WTC11 (cell line): Measurements from ENCODE around the gene L1TD1. TPM values are rescaled to one million over a fixed set of nuclear protein-coding genes. Genes with fewer than 3 reads are reported as not detected.
A peak's percentile ranks its signal among the peaks of the same experiment; 100 is the strongest.
"Not testable (repeated sequence)": the region's sequence is repeated elsewhere in the genome, so short reads cannot be mapped to it uniquely, and the experiment has no call there.

ENCODE experiments used
- ATAC-seq: fragments of 200-7000 bp; cut with Tn5 transposase; 2 replicates; pipeline ENCODE4 v1.10.0; 2021; ENCODE audit warnings: mild to moderate bottlenecking, moderate library complexity
- CTCF ChIA-PET: fragments of 300-600 bp; sonication (Branson Sonifier 250); formaldehyde crosslinking; loops from one replicate; lab custom pipeline; 2021; ENCODE audit warnings: antibody characterized with exemption; lab: Charles Lee
- POLR2A ChIA-PET: fragments of 350-600 bp; sonication (Branson Sonifier 250); formaldehyde crosslinking; loops from one replicate; lab custom pipeline; 2021; ENCODE audit warnings: antibody characterized with exemption; lab: Charles Lee
- DNase-seq: peaks from one replicate; pipeline ENCODE4 v3.0.0; 2021; ENCODE audit warnings: low spot score
- H3K27ac Mint-ChIP-seq: 2 replicates; pipeline ENCODE4 v1.8.0; 2021; ENCODE audit warnings: mixed read lengths
- H3K27me3 Mint-ChIP-seq: 2 replicates; pipeline ENCODE4 v1.8.0; 2021; ENCODE audit warnings: low read depth, mild to moderate bottlenecking, moderate library complexity, mixed read lengths
- H3K36me3 Mint-ChIP-seq: 2 replicates; pipeline ENCODE4 v1.8.0; 2021; ENCODE audit warnings: mixed read lengths
- H3K4me1 Mint-ChIP-seq: 2 replicates; pipeline ENCODE4 v1.8.0; 2022; ENCODE audit warnings: mixed read lengths
- H3K4me3 Mint-ChIP-seq: 2 replicates; pipeline ENCODE4 v1.8.0; 2021; ENCODE audit warnings: mild to moderate bottlenecking, moderate library complexity, mixed read lengths
- H3K9me3 Mint-ChIP-seq: 2 replicates; pipeline ENCODE4 v1.8.0; 2021; ENCODE audit warnings: mixed read lengths
- CBFB ChIP-seq: sonication (generic); formaldehyde crosslinking; IDR thresholded peaks from 2 replicates; pipeline ENCODE4 v1.8.1; 2022; ENCODE audit warnings: mild to moderate bottlenecking, low read depth, missing genetic modification reagents
- ESRRA ChIP-seq: sonication (generic); formaldehyde crosslinking; IDR thresholded peaks from 2 replicates; pipeline ENCODE4 v1.8.1; 2022; ENCODE audit warnings: mild to moderate bottlenecking, missing genetic modification reagents, borderline replicate concordance
- ETV6 ChIP-seq: sonication (generic); formaldehyde crosslinking; IDR thresholded peaks from 2 replicates; pipeline ENCODE4 v1.8.1; 2022; ENCODE audit warnings: mild to moderate bottlenecking, missing genetic modification reagents
- FOXK1 ChIP-seq: sonication (generic); formaldehyde crosslinking; IDR thresholded peaks from 2 replicates; pipeline ENCODE4 v1.8.0; 2022; ENCODE audit warnings: mild to moderate bottlenecking, moderate library complexity, missing genetic modification reagents
- FOXP4 ChIP-seq: sonication (generic); formaldehyde crosslinking; IDR thresholded peaks from 2 replicates; pipeline ENCODE4 v1.8.0; 2022; ENCODE audit warnings: mild to moderate bottlenecking, missing genetic modification reagents
- MAX ChIP-seq: sonication (generic); formaldehyde crosslinking; IDR thresholded peaks from 2 replicates; pipeline ENCODE4 v1.8.0; 2022; ENCODE audit warnings: mild to moderate bottlenecking, missing genetic modification reagents
- MXD4 ChIP-seq: fragments of 250-450 bp; sonication (Bioruptor Pico); IDR thresholded peaks from 2 replicates; pipeline ENCODE4 v1.8.0; 2021; ENCODE audit warnings: mild to moderate bottlenecking, moderate library complexity, borderline replicate concordance
- NR1H2 ChIP-seq: sonication (generic); formaldehyde crosslinking; IDR thresholded peaks from 2 replicates; pipeline ENCODE4 v1.9.0; 2021; ENCODE audit warnings: mild to moderate bottlenecking, moderate library complexity, missing genetic modification reagents
- SP1 ChIP-seq: sonication (generic); formaldehyde crosslinking; conservative IDR thresholded peaks from 2 replicates; pipeline ENCODE4 v1.8.1; 2022; ENCODE audit warnings: missing genetic modification reagents
- TEAD1 ChIP-seq: sonication (generic); formaldehyde crosslinking; IDR thresholded peaks from 2 replicates; pipeline ENCODE4 v1.8.0; 2022; ENCODE audit warnings: mild to moderate bottlenecking, missing genetic modification reagents
- TEAD4 ChIP-seq: sonication (generic); formaldehyde crosslinking; IDR thresholded peaks from 2 replicates; pipeline ENCODE4 v1.8.0; 2022; ENCODE audit warnings: mild to moderate bottlenecking, missing genetic modification reagents
- ZBTB21 ChIP-seq: sonication (generic); formaldehyde crosslinking; IDR thresholded peaks from 2 replicates; pipeline ENCODE4 v1.8.1; 2023; ENCODE audit warnings: mild to moderate bottlenecking, missing genetic modification reagents, borderline replicate concordance
- ZBTB43 ChIP-seq: sonication (generic); formaldehyde crosslinking; IDR thresholded peaks from 2 replicates; pipeline ENCODE4 v1.8.1; 2023; ENCODE audit warnings: mild to moderate bottlenecking, missing genetic modification reagents
- ZNF138 ChIP-seq: sonication (generic); formaldehyde crosslinking; conservative IDR thresholded peaks from 2 replicates; pipeline ENCODE4 v1.8.1; 2022; ENCODE audit warnings: mild to moderate bottlenecking, moderate library complexity, missing genetic modification reagents
- ZNF232 ChIP-seq: sonication (generic); formaldehyde crosslinking; IDR thresholded peaks from 2 replicates; pipeline ENCODE4 v1.8.0; 2022; ENCODE audit warnings: mild to moderate bottlenecking, missing genetic modification reagents
- ZNF263 ChIP-seq: sonication (generic); formaldehyde crosslinking; IDR thresholded peaks from 2 replicates; pipeline ENCODE4 v1.8.1; 2022; ENCODE audit warnings: low read depth, mild to moderate bottlenecking, moderate library complexity, missing genetic modification reagents
- ZNF423 ChIP-seq: fragments of 250-450 bp; sonication (Bioruptor Pico); IDR thresholded peaks from 2 replicates; pipeline ENCODE4 v2.1.2; 2022; ENCODE audit warnings: mild to moderate bottlenecking, moderate library complexity
- ZNF425 ChIP-seq: fragments of 250-450 bp; sonication (Bioruptor Pico); conservative IDR thresholded peaks from 2 replicates; pipeline ENCODE4 v1.9.0; 2021; ENCODE audit warnings: mild to moderate bottlenecking
- total RNA-seq: library from RNA; stranded (reverse); gene quantifications from 3 replicates; pipeline ENCODE4 v1.2.3, GENCODE V29; 2021

Gene L1TD1
- total RNA-seq, 1 experiment from 2014 or later, result 319 TPM

- Mint-ChIP-seq H3K4me1 (peaks cover 81% of the 10 kb centered on the region), H3K27me3 (no peaks in the 10 kb centered on the region), H3K36me3 (no peaks in the 10 kb centered on the region), H3K4me3 (peak overlapping the region; percentile 55; the same call in 1 of the 2 replicates), H3K9me3 (no peaks in the 10 kb centered on the region)
- ChIA-PET CTCF (interaction anchor here (0.7 kb wide), 1 partner anchor 211 kb away, joined by 3 read pairs; no protein-coding TSS in a partner anchor), POLR2A (interaction anchor here (0.7 kb wide), 1 partner anchor 28 kb away, joined by 5 read pairs; no protein-coding TSS in a partner anchor)
- no peak for DNase-seq
- TF ChIP-seq ESRRA (CRISPR knock-in tag) (no peak), ZBTB21 (CRISPR knock-in tag) (no peak), CBFB (CRISPR knock-in tag) (no peak), ZNF263 (no peak), ZBTB43 (no peak), TEAD4 (CRISPR knock-in tag) (no peak), ZNF138 (CRISPR knock-in tag) (no peak), MAX (CRISPR knock-in tag) (no peak), ZNF425 (no peak)
- TF ChIP-seq, all 79 proteins: peak for 0
- no peak for ATAC-seq
- H3K27ac Mint-ChIP-seq, result peak overlapping the region; percentile 98
Measured at GRCh38 chr1:62180639-62181038, 14.0 kb upstream of the L1TD1 start.

- peak overlapping the region; percentile 55 for H3K4me3 Mint-ChIP-seq
- peak overlapping the region; percentile 98 for H3K27ac Mint-ChIP-seq
Measured at GRCh38 chr1:62181532-62181931, 13.1 kb upstream of the L1TD1 start.

GRCh38 chr1:62182157-62182556 lies 12.5 kb upstream of the L1TD1 start:
- Mint-ChIP-seq H3K4me3 (peak overlapping the region; percentile 55), H3K4me1 (peaks cover 74% of the 10 kb centered on the region), H3K27ac (peak overlapping the region; percentile 98)
- not testable (repeated sequence) for H3K27me3 Mint-ChIP-seq, DNase-seq, ATAC-seq, H3K9me3 Mint-ChIP-seq, H3K36me3 Mint-ChIP-seq
- CTCF ChIA-PET, result interaction anchor here (1.1 to 1.5 kb wide), 2 partner anchors 16 to 100 kb away, joined by 3 to 4 read pairs; no protein-coding TSS in a partner anchor
- POLR2A ChIA-PET, result interaction anchor here (2.3 kb wide), 1 partner anchor 16 kb away, joined by 11 read pairs; no protein-coding TSS in a partner anchor

More at GRCh38 chr1:62181532-62181931, 13.1 kb upstream of the L1TD1 start:
- ATAC-seq, result peak; percentile 61
- POLR2A ChIA-PET, result interaction anchor here (2.3 kb wide), 1 partner anchor 17 kb away, joined by 11 read pairs; no protein-coding TSS in a partner anchor
- H3K9me3 Mint-ChIP-seq, result no peaks in the 10 kb centered on the region
- TF ChIP-seq TEAD1 (peak; percentile 89; the same call in 1 of the 2 replicates), FOXK1 (peak; percentile 34; the same call in 1 of the 2 replicates), NR1H2 (CRISPR knock-in tag) (no peak), FOXP4 (CRISPR knock-in tag) (peak; percentile 80; the same call in 1 of the 2 replicates), ZNF232 (CRISPR knock-in tag) (0 out of 2 replicates have a peak, but pooled peaks have one; percentile 58), ETV6 (CRISPR knock-in tag) (peak; percentile 41), ZNF423 (CRISPR knock-in tag) (peak; percentile 45; the same call in 1 of the 2 replicates), SP1 (CRISPR knock-in tag) (peak; percentile 43; the same call in 1 of the 2 replicates), MXD4 (CRISPR knock-in tag) (no peak)
- H3K36me3 Mint-ChIP-seq, result no peaks in the 10 kb centered on the region
- DNase-seq, result peak; percentile 51
- no peaks in the 10 kb centered on the region for H3K27me3 Mint-ChIP-seq
- H3K4me1 Mint-ChIP-seq, result peaks cover 79% of the 10 kb centered on the region
- CTCF ChIA-PET, result no interaction called here
